KBM-7 (cell line): ENCODE measurements around the gene ALG11.
A peak's percentile ranks its signal among the peaks of the same experiment; 100 is the strongest.
"Not testable (repeated sequence)": the region's sequence is repeated elsewhere in the genome, so short reads cannot be mapped to it uniquely, and the experiment has no call there.

Source experiments
- DNase-seq: peaks from one replicate; pipeline ENCODE4 v3.0.0-alpha.2; 2015
- in situ Hi-C: fragments of 300-500 bp; cut with MboI; formaldehyde crosslinking; loops from 2 replicates; pipeline ENCODE4 v1.14.3; 2020; ENCODE audit warnings: low sequenced_read_pairs, low pct_unique_long_range_greater_than_20kb, mixed read lengths

Gene ALG11

GRCh38 chr13:52011632-52012511 is at the start of gene ALG11:
Gene ALG11, plus strand, starts transcription at chr13:52012398. Its CDS starts 21 bp downstream, at chr13:52012419.
- in situ Hi-C loops: no loop called here

GRCh38 chr13:51966186-51966585 is 46.0 kb upstream of the ALG11 start:
- in situ Hi-C loops: no loop called here
- DNase-seq: no peak

More at GRCh38 chr13:52011632-52012511, at the start of gene ALG11:
- DNase-seq: peak; percentile 99

- in situ Hi-C loops: no loop called here
- DNase-seq: no peak
Measured at GRCh38 chr13:51967482-51968446, 44.4 kb upstream of the ALG11 start.

GRCh38 chr13:51970349-51970748 is 41.8 kb upstream of the ALG11 start:
- in situ Hi-C loops: no loop called here

GRCh38 chr13:51971520-51972426 is 40.4 kb upstream of the ALG11 start:
- no peak for DNase-seq
- in situ Hi-C loops: no loop called here

More at GRCh38 chr13:51970349-51970748, 41.8 kb upstream of the ALG11 start:
- DNase-seq: no peak

- DNase-seq: no peak
- in situ Hi-C loops: no loop called here
Measured at GRCh38 chr13:51974482-51974881, 37.7 kb upstream of the ALG11 start.

GRCh38 chr13:51976423-51976822 is 35.8 kb upstream of the ALG11 start:
- no peak for DNase-seq
- in situ Hi-C loops: no loop called here

GRCh38 chr13:51976890-51977289 is 35.3 kb upstream of the ALG11 start:
- DNase-seq: no peak
- in situ Hi-C loops: no loop called here

GRCh38 chr13:51977625-51978024 is 34.6 kb upstream of the ALG11 start:
- in situ Hi-C loops: no loop called here
- no peak for DNase-seq

GRCh38 chr13:51978796-51979556 is 33.2 kb upstream of the ALG11 start:
- in situ Hi-C loops: no loop called here
- no peak for DNase-seq

GRCh38 chr13:51980908-51981307 is 31.3 kb upstream of the ALG11 start:
- in situ Hi-C loops: no loop called here
- DNase-seq: no peak

- in situ Hi-C loops: no loop called here
- DNase-seq: no peak
Measured at GRCh38 chr13:51981355-51981754, 30.8 kb upstream of the ALG11 start.

- in situ Hi-C loops, DNase-seq: not testable (repeated sequence)
Measured at GRCh38 chr13:51983292-51983691, 28.9 kb upstream of the ALG11 start.

GRCh38 chr13:51984904-51985303 is 27.3 kb upstream of the ALG11 start:
- in situ Hi-C loops, DNase-seq: not testable (repeated sequence)

GRCh38 chr13:51988988-51989618 is 23.1 kb upstream of the ALG11 start:
- in situ Hi-C loops: no loop called here
- no peak for DNase-seq

- no peak for DNase-seq
- in situ Hi-C loops: no loop called here
Measured at GRCh38 chr13:51993713-51994112, 18.5 kb upstream of the ALG11 start.

GRCh38 chr13:51995677-51996551 is 16.3 kb upstream of the ALG11 start:
- in situ Hi-C loops: no loop called here
- peak; percentile 82 for DNase-seq
